ENCODE data around the gene BLOC1S4.

Gene BLOC1S4

GRCh38 chr4:6760865-6761264 lies 44.9 kb downstream of the BLOC1S4 start:
- Histone ChIP-seq H3K4me1 (ENCODE audit: insufficient read depth, low read length) (no peaks in the 10 kb centered on the region), H3K27ac (ENCODE audit: low read depth, low read length) (no peak overlapping the region), H3K27me3 (ENCODE audit: control insufficient read depth in 1 of 2, insufficient read depth in 2 of 2, low read length in 2 of 2) (no peaks in the 10 kb centered on the region), H3K9ac (ENCODE audit: low read length) (no peak overlapping the region), H3K9me3 (ENCODE audit: low read length) (no peaks in the 10 kb centered on the region), H3K4me3 (ENCODE audit: low read depth in 1 of 2, low read length in 2 of 2) (no peak overlapping the region), H3K36me3 (ENCODE audit: insufficient read depth, low read length) (no peaks in the 10 kb centered on the region)

GRCh38 chr4:6761649-6762615 lies 46.0 kb downstream of the BLOC1S4 start:
- H3K27me3 ChIP-seq (ENCODE audit: control insufficient read depth in 1 of 2, insufficient read depth in 2 of 2, low read length in 2 of 2) = no peaks in the 10 kb centered on the region
- H3K27ac ChIP-seq (ENCODE audit: low read depth, low read length) = no peak overlapping the region
- H3K9ac ChIP-seq (ENCODE audit: low read length) = no peak overlapping the region
- H3K4me3 ChIP-seq (ENCODE audit: low read depth in 1 of 2, low read length in 2 of 2) = no peak overlapping the region
- H3K36me3 ChIP-seq (ENCODE audit: insufficient read depth, low read length) = no peaks in the 10 kb centered on the region
- H3K4me1 ChIP-seq (ENCODE audit: insufficient read depth, low read length) = no peaks in the 10 kb centered on the region
- H3K9me3 ChIP-seq (ENCODE audit: low read length) = no peaks in the 10 kb centered on the region

- Histone ChIP-seq H3K9ac (ENCODE audit: low read length) (no peak overlapping the region), H3K4me3 (ENCODE audit: low read depth in 1 of 2, low read length in 2 of 2) (no peak overlapping the region), H3K27me3 (ENCODE audit: control insufficient read depth in 1 of 2, insufficient read depth in 2 of 2, low read length in 2 of 2) (no peaks in the 10 kb centered on the region), H3K27ac (ENCODE audit: low read depth, low read length) (no peak overlapping the region), H3K4me1 (ENCODE audit: insufficient read depth, low read length) (no peaks in the 10 kb centered on the region), H3K9me3 (ENCODE audit: low read length) (no peaks in the 10 kb centered on the region), H3K36me3 (ENCODE audit: insufficient read depth, low read length) (no peaks in the 10 kb centered on the region)
Observed at GRCh38 chr4:6763330-6763851, 47.4 kb downstream of the BLOC1S4 start.

GRCh38 chr4:6764976-6765620 lies 49.1 kb downstream of the BLOC1S4 start:
- Histone ChIP-seq H3K4me3 (ENCODE audit: low read depth in 1 of 2, low read length in 2 of 2) (no peak overlapping the region), H3K36me3 (ENCODE audit: insufficient read depth, low read length) (no peaks in the 10 kb centered on the region), H3K9me3 (ENCODE audit: low read length) (no peaks in the 10 kb centered on the region), H3K27ac (ENCODE audit: low read depth, low read length) (no peak overlapping the region), H3K9ac (ENCODE audit: low read length) (no peak overlapping the region), H3K27me3 (ENCODE audit: control insufficient read depth in 1 of 2, insufficient read depth in 2 of 2, low read length in 2 of 2) (no peaks in the 10 kb centered on the region), H3K4me1 (ENCODE audit: insufficient read depth, low read length) (no peaks in the 10 kb centered on the region)

- Histone ChIP-seq H3K36me3 (ENCODE audit: insufficient read depth, low read length) (no peaks in the 10 kb centered on the region), H3K4me1 (ENCODE audit: insufficient read depth, low read length) (no peaks in the 10 kb centered on the region), H3K27me3 (ENCODE audit: control insufficient read depth in 1 of 2, insufficient read depth in 2 of 2, low read length in 2 of 2) (no peaks in the 10 kb centered on the region), H3K9me3 (ENCODE audit: low read length) (no peaks in the 10 kb centered on the region), H3K4me3 (ENCODE audit: low read depth in 1 of 2, low read length in 2 of 2) (no peak overlapping the region), H3K9ac (ENCODE audit: low read length) (no peak overlapping the region), H3K27ac (ENCODE audit: low read depth, low read length) (no peak overlapping the region)
Observed at GRCh38 chr4:6765703-6766102, 49.7 kb downstream of the BLOC1S4 start.

Measured in muscle layer of colon (tissue), 2 donors.